ENCODE measurements around the gene TMEM86A. TPM values are rescaled to one million over a fixed set of nuclear protein-coding genes. Genes with fewer than 3 reads are reported as not detected.
A peak's percentile ranks its signal among the peaks of the same experiment; 100 is the strongest.

The TMEM86A gene
- total and polyA plus RNA-seq, 2 of the 8 experiments (the other 6 are each of a cell fraction or from before 2014, with no cell fraction given): 1.5 to 1.7 TPM

DNA sequence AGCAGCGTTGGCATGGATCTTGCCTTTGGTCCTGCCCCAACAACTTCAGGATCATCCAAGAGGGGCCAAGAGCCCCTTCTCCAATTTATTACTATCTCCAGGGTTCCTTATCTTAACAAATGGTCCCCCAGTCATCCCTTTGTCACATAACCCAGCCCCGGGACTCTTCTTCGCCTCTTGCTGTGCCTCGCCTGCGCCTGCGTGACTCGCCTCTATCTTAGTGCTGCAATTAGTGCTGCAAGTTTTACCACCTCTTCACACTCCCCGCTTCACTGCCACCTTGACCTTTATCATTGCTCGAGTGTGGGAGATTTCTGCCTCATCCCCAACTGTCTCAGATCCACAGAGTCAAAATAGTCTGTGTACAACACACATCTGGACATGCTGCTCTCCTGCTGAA lies 31.4 kb downstream of the TMEM86A start:
- TF ChIP-seq SP2 (IDR thresholded peaks at IDR 0.05; ENCODE audit: low read length) (no peak), HDAC6 (IDR thresholded peaks at IDR 0.05; ENCODE audit: low read depth, low read length) (no peak), POLR2AphosphoS5 (IDR thresholded peaks at IDR 0.05; ENCODE audit: low read depth, low read length) (no peak), POLR2A (IDR thresholded peaks at IDR 0.05; ENCODE audit: control extremely low read depth in 1 of 2, low read depth in 2 of 2, low read length in 2 of 2) (no peak)
- Histone ChIP-seq H3K27me3 (replicated peaks in 1 of 4; ENCODE audit: control insufficient read depth in 3 of 4, extremely low read depth in 1 of 4, insufficient read depth in 3 of 4, low read length in 3 of 4) (no peaks in the 10 kb centered on the region), H2BK120ac (replicated peaks; ENCODE audit: low read depth, low read length) (no peak overlapping the region), H3K4me3 (ENCODE audit: extremely low read depth in 1 of 4, insufficient read depth in 2 of 4, low read depth in 3 of 4, low read length in 4 of 4) (no peak overlapping the region), H3K23ac (ENCODE audit: insufficient read length) (no peak overlapping the region), H3K23me2 (ENCODE audit: low read depth, low read length) (no peaks in the 10 kb centered on the region), H2AK5ac (ENCODE audit: low read depth, low read length) (no peak overlapping the region), H3K9me3 (ENCODE audit: insufficient read depth in 2 of 2, low read depth in 1 of 2, low read length in 1 of 2) (no peaks in the 10 kb centered on the region), H2BK5ac (ENCODE audit: low read depth, low read length) (no peak overlapping the region), H2AFZ (ENCODE audit: low read length) (no peak overlapping the region), H3K9ac (replicated peaks in 1 of 4; ENCODE audit: extremely low read depth in 1 of 4, low read depth in 3 of 4, low read length in 3 of 4) (no peak overlapping the region), H3K79me1 (ENCODE audit: low read depth, low read length) (no peaks in the 10 kb centered on the region), H2BK20ac (ENCODE audit: low read length) (no peak overlapping the region; the same call in 1 of the 2 replicates), H3K4me2 (ENCODE audit: insufficient read depth in 1 of 2, low read depth in 2 of 2, low read length in 2 of 2) (no peak overlapping the region), H4K20me1 (replicated peaks in 1 of 2; ENCODE audit: control insufficient read depth in 1 of 2, insufficient read depth in 2 of 2, low read length in 2 of 2) (no peaks in the 10 kb centered on the region), H3K79me2 (ENCODE audit: control insufficient read depth in 1 of 2, insufficient read depth in 2 of 2, low read length in 2 of 2) (no peaks in the 10 kb centered on the region), H2BK15ac (ENCODE audit: low read length) (0 out of 2 replicates have a peak overlapping the region, but pooled peaks have one; percentile 3), H3K18ac (ENCODE audit: extremely low read depth, low read length) (no peak overlapping the region), H3K36me3 (ENCODE audit: control insufficient read depth in 2 of 4, insufficient read depth in 4 of 4, low read length in 3 of 4) (no peaks in the 10 kb centered on the region; a peak in 1 of 8 replicates), H3K14ac (ENCODE audit: insufficient read length) (no peak overlapping the region), H3K4me1 (replicated peaks in 1 of 4; ENCODE audit: control insufficient read depth in 3 of 4, insufficient read depth in 4 of 4, low read length in 3 of 4) (peaks cover 0 to 20% (median 12%) of the 10 kb centered on the region in 4 experiments; a peak in 5 of 7 replicates), H4K8ac (ENCODE audit: extremely low read depth, insufficient read depth, low read length) (no peak overlapping the region), H4K91ac (replicated peaks; ENCODE audit: insufficient read length, low read length) (no peak overlapping the region), H2BK12ac (ENCODE audit: low read depth, low read length) (no peak overlapping the region), H3K56ac (replicated peaks; ENCODE audit: insufficient read length, low read depth, low read length) (no peak overlapping the region), H3K4ac (replicated peaks; ENCODE audit: insufficient read length, low read depth, low read length) (no peak overlapping the region), H3K27ac (ENCODE audit: low read depth, low read length) (no peak overlapping the region), H4K5ac (ENCODE audit: insufficient read length, low read depth, low read length) (no peak overlapping the region)
- ChIA-PET CTCF (ENCODE audit: partially characterized antibody) (interaction anchor here (1.2 to 11.9 kb wide), 11 partner anchors 11 to 190 kb away, joined by 3 to 225 read pairs (median 11); no protein-coding TSS in a partner anchor), POLR2A (ENCODE audit: partially characterized antibody) (interaction anchor here (1.3 kb wide), 1 partner anchor 9 kb away, joined by 3 read pairs; no protein-coding TSS in a partner anchor)
- DNase-seq (ENCODE audit: low read depth in 1 of 2, low spot score in 2 of 2) (no peak), FAIRE-seq (no peak)
- WGBS, 2 experiments (ENCODE audit: extremely low coverage in 1 of 2, insufficient coverage in 1 of 2, insufficient read length in 1 of 2, insufficient replicate concordance in 2 of 2, low coverage in 1 of 2, low lambda C conversion rate in 2 of 2, missing lambda C conversion rate in 1 of 2): 91% methylated on average over 9 of the region's 9 CpGs; no CpG with 5 or more reads in 1 of the 2 experiments
